Endometrial microvascular endothelial cells (primary cell): Measurements from ENCODE around the gene CTSE. TPM values are rescaled to one million over a fixed set of nuclear protein-coding genes. Genes with fewer than 3 reads are reported as not detected.

Experiments used
- in situ Hi-C: cut with HindIII; loops from 2 replicates; pipeline ENCODE4 v1.10.0; 2017; ENCODE audit warnings: low sequenced_read_pairs, low pct_unique_long_range_greater_than_20kb; ENCODE audit errors: inconsistent ontology term
- total RNA-seq: library from RNA; depleted of rRNA; stranded (reverse); fragments of >200 nt; gene quantifications from one replicate; pipeline ENCODE4 v1.2.3, GENCODE V29; 2015; ENCODE audit errors: inconsistent ontology term

CTSE gene
- total RNA-seq, 1 donor from 2014 or later, result not detected

- in situ Hi-C loops, result no loop called here
Observed at GRCh38 chr1:206001476-206001888, 22.2 kb downstream of the CTSE start.

DNA sequence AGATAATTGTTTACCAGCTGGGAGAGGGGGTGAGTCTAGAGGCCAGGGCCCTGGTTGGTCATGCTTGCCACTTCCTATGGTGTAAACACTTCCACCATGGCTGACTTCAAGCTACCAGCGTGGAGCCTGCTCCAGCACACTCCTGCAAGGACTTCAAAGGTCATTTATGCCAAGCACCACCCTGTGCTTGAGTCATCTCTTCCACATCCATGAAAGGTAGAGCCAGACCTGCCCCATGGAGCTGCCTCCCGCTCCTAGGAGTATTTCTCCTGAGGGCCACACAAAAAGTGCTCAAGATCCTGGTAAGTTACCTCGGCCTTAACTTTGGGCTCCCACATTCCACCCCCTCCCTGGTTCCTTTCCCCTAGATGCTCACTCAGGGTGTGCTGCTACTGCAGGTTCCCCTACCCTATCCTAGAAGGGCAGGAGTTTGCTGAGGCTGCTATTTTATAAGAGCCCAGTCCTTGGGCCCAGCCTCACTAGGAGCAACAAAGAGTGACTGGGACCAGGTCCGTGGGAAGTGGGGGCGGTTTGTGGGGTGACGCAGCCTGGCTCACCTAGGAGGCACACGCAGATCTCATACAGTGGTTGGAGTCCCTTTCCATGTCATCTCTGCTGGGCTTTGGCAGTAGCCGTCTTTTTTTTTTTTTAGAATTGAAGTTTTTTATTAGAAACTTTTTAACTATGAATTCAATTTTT lies 22.9 kb downstream of the CTSE start:
- in situ Hi-C loops, result no loop called here

DNA sequence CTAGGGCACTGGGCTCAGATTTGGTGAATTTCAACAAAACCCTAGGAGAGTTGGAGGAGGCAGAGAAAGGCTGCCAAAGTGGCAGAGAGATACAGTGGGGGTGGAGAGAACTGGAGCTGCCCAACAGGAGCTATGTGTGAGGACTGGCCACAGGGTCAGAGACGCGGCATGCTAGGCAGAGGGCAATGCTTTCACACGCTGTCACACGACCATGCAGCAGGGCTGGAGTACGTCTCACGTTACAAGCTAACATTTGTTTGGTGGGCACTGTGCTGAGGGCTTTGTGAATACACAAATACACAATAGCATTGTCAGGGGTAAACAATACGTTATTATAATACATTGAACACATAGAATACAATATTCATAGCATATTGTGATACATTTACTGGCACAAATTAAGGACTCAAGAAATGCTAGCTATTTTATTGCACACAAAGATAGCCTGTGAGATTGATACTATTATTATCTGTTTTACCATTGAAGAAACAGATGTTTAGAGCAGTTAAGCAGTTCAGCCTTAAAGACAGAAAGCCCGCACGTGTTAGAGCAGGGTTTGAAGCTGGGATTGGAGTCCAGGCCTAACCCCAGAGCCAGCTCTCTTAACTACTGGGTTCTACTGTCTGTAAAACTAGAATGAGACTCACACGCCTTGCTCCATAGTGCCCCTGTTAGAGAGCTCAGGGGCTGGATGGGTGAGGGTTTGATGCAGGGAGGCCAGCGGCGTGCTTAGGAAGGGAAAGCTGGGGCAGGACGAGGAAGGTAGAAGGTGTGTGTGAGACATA lies 25.0 kb downstream of the CTSE start:
- in situ Hi-C loops, result loop anchor here (25.0 kb wide), 1 partner anchor 114 kb away; the partner anchor contains the start of gene AVPR1B

DNA sequence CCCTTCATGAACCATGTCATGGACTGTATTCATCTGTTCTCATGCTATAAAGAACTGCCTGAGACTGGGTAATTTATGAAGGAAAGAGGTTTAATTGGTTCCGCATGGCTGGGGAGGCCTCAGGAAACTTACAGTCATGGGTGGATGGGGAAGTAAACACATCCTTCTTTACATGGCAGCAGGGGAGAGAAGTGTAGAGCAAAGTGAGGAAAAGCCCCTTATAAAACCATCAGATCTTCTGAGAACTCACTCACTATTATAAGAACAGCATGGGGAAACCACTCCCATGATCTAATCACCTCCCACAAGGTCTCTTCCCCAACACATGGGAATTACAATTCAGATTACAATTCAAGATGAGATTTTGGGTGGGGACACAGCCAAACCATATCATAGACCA lies 27.1 kb downstream of the CTSE start:
- in situ Hi-C loops, result loop anchor here (25.0 kb wide), 1 partner anchor 116 kb away; the partner anchor contains the start of gene AVPR1B

DNA sequence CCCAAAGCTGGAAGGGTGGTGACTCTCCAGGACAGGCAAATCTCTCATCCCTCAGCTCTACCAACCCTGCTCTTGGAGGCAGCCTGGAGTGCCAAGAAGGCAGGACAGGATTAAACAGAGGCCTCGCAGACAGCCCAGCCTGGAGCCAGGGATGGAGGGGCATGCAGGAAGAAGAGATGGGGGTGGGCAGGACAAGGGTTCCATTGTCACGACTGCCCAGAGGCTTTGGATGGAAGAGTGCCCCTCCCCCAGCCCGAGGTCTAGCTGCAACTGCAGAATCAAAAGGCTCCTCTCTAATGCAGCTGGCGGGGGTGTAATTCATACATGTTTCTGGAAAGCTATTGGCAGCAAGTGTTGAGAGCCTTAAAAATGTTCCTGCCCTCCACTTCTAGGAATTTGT lies 29.3 kb downstream of the CTSE start:
- in situ Hi-C loops, result loop anchor here (25.0 kb wide), 1 partner anchor 118 kb away; the partner anchor contains the start of gene AVPR1B

DNA sequence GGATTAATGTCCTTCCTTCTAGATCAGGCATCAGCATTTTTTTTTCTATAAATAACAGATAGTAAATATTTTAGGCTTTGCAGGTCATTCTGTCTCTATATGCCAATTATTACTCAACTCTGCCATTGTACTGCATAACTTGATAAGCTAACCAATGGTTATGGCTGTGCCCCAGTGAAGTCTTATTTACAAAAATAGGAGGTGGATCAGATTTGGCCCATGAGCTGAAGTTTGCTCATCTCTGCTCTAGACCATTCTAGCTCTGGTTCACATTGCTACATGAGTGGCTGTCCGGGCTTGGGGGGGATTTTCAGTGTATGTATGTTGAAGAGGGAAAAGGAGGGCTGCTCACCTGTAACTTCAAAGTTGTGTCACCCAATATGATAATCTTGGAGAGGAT lies 30.6 kb downstream of the CTSE start:
- in situ Hi-C loops, result loop anchor here (25.0 kb wide), 1 partner anchor 119 kb away; the partner anchor contains the start of gene AVPR1B

DNA sequence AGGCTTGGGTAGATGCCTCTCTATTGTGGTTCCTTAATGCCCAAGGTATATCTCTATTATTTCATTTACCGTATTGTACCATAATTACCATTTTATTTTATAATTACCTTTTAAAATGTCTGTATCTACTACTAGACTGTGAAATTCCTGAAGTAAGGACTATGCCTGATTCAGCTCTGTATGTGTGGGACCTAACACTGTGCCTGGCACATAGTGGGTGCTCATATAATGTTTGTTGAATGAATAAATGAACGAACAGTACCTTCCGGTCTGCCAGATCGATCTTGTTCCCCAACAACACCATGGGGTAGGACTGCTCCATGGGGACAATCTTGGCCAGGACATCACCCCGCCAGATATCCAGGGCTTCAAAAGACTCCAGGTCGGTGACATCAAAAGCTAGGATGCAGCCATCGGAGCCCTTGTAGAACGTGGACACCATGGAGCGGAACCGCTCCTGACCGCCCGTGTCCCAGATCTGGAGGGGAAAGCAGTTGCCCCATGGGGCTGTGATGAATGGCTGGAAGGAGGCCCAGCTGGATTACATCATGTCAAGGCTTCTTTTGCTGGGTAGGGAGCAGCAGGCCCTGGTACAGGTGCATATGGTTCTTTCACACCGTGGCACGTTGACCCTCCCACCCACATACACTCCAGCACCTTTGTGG lies 31.3 kb downstream of the CTSE start:
- in situ Hi-C loops, result loop anchor here (25.0 kb wide), 1 partner anchor 120 kb away; the partner anchor contains the start of gene AVPR1B

GRCh38 chr1:205991237-205991636 lies 32.5 kb downstream of the CTSE start:
- in situ Hi-C loops, result loop anchor here (25.0 kb wide), 1 partner anchor 121 kb away; the partner anchor contains the start of gene AVPR1B

GRCh38 chr1:205990226-205990625 lies 33.5 kb downstream of the CTSE start:
- in situ Hi-C loops, result loop anchor here (25.0 kb wide), 1 partner anchor 122 kb away; the partner anchor contains the start of gene AVPR1B

DNA sequence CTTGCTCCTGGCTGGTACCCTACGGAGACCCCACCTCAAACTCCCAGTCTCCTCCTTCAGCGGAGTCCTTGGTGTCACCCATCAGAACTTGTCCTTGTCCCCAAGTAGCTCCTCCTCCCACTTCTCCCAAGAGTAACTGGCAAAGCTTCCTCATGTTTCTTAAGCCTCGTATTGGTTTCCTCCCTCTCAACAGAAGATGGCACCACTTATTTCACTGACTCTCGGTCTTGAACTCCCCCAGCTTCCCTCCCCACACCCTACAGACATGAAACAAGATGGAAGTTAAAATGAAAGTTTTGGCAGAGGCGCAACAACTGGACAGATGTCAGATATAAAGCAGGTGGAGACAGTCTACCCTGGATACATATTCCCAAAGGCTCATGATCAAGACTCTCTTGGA lies 33.9 kb downstream of the CTSE start:
- in situ Hi-C loops, result loop anchor here (25.0 kb wide), 1 partner anchor 123 kb away; the partner anchor contains the start of gene AVPR1B

- in situ Hi-C loops, result loop anchor here (25.0 kb wide), 1 partner anchor 124 kb away; the partner anchor contains the start of gene AVPR1B
Observed at GRCh38 chr1:205988585-205988995, 35.1 kb downstream of the CTSE start.

GRCh38 chr1:205986861-205987260 lies 36.8 kb downstream of the CTSE start:
- in situ Hi-C loops, result loop anchor here (25.0 kb wide), 1 partner anchor 125 kb away; the partner anchor contains the start of gene AVPR1B

- in situ Hi-C loops, result loop anchor here (25.0 kb wide), 1 partner anchor 126 kb away; the partner anchor contains the start of gene AVPR1B
Observed at GRCh38 chr1:205986292-205986691, 37.4 kb downstream of the CTSE start.

- in situ Hi-C loops, result loop anchor here (25.0 kb wide), 1 partner anchor 127 kb away; the partner anchor contains the start of gene AVPR1B
Observed at GRCh38 chr1:205985330-205986005, 38.2 kb downstream of the CTSE start.

DNA sequence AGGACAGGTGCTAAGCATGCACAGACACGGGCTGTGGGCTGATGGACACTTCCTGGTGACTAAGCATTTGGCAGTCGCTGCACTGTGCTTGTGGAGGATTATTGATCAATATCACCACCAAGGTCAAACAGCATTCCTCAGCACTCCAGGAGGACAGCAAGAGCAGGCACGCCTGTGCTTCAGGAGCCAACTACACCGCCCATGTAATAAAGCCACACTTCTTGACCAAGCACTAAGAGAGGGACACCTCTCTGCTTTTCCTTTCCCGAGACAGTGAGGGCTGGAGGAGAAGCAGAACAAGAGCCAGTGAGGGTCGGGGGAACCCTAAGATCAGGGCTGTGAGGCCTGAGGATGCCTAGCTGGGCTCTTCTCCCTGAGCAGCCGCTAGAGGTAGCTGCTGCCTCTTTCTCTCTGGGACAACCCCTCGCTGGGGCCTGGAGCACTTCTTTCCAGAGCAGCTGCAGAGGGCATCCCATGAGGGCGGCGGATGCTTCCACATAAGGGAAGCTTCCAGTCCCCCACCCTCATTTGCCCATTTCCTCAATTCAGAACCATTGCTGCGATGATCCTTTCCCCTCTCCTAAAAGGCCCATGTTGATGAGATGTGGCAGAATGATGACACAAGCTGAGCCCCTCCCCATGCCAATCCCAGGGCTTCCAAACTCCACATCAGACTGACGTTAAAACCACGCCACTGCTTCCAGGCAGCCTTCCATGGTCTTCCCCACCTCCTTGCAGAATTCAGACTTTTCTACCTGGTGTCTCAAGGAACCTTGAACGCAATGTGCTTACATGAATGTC lies 39.6 kb downstream of the CTSE start:
- in situ Hi-C loops, result loop anchor here (25.0 kb wide), 1 partner anchor 128 kb away; the partner anchor contains the start of gene AVPR1B

GRCh38 chr1:205981257-205981656 lies 42.4 kb downstream of the CTSE start:
- in situ Hi-C loops, result loop anchor here (25.0 kb wide), 1 partner anchor 131 kb away; the partner anchor contains the start of gene AVPR1B

GRCh38 chr1:205980237-205980870 lies 43.3 kb downstream of the CTSE start:
- in situ Hi-C loops, result loop anchor here (25.0 kb wide), 1 partner anchor 132 kb away; the partner anchor contains the start of gene AVPR1B
